CD14-positive monocyte (primary cell): ENCODE results near the gene LIM2. TPM values are rescaled to one million over a fixed set of nuclear protein-coding genes. Genes with fewer than 3 reads are reported as not detected.

Experiments used
- DNase-seq, 3 donors: peaks; one replicate each; pipeline ENCODE4 v3.0.0-alpha.2; 2011 to 2022
- H2AFZ ChIP-seq: 2 replicates; pipeline ENCODE4 v1.6.0; 2012; ENCODE audit warnings: mild to moderate bottlenecking, low read depth, low read length, inconsistent platforms; ENCODE audit not compliant: insufficient read depth, poor library complexity, severe bottlenecking
- H3K27ac ChIP-seq, 2 donors: 1 replicate in 1 of 2; 2 replicates in 1 of 2; pipeline ENCODE4 v1.5.1; 2012 to 2013; ENCODE audit warnings: low read length in 2 of 2, control low read depth in 1 of 2, inconsistent platforms in 1 of 2, low read depth in 1 of 2, mild to moderate bottlenecking in 1 of 2
- H3K27me3 ChIP-seq, 2 donors: one replicate each; pipeline versions ENCODE4 v1.6.0 to v1.6.1; 2011 to 2013; ENCODE audit warnings: low read length in 2 of 2; ENCODE audit not compliant: control insufficient read depth in 2 of 2, insufficient read depth in 2 of 2
- H3K36me3 ChIP-seq, 2 donors: replicated peaks in 1 of 2; 1 replicate in 1 of 2; 2 replicates in 1 of 2; pipeline versions ENCODE4 v1.5.1 to v1.6.1; 2012 to 2013; ENCODE audit warnings: low read length in 2 of 2, control low read depth in 1 of 2, inconsistent platforms in 1 of 2, mild to moderate bottlenecking in 1 of 2; ENCODE audit not compliant: insufficient read depth in 2 of 2, control insufficient read depth in 1 of 2
- H3K4me1 ChIP-seq, 2 donors: 1 replicate in 1 of 2; 2 replicates in 1 of 2; pipeline versions ENCODE4 v1.5.1 to v1.6.1; 2012 to 2013; ENCODE audit warnings: low read length in 2 of 2, control low read depth in 1 of 2, inconsistent platforms in 1 of 2, mild to moderate bottlenecking in 1 of 2, moderate library complexity in 1 of 2; ENCODE audit not compliant: insufficient read depth in 2 of 2, control insufficient read depth in 1 of 2
- H3K4me2 ChIP-seq: replicated peaks from 2 replicates; pipeline ENCODE3; 2012; ENCODE audit warnings: low read length, moderate library complexity, mild to moderate bottlenecking; ENCODE audit not compliant: poor library complexity, severe bottlenecking; ENCODE audit errors: extremely low read depth
- H3K4me3 ChIP-seq, 3 experiments: fragments of 200-600 bp in 1 of 3; sonication (generic) in 1 of 3; replicated peaks in 1 of 3; 1 replicate in 2 of 3; 2 replicates in 1 of 3; pipeline ENCODE4 v1.5.1; 2011 to 2013; ENCODE audit warnings: low read length in 3 of 3, mild to moderate bottlenecking in 3 of 3, control low read depth in 2 of 3, low read depth in 2 of 3, inconsistent platforms in 1 of 3, moderate library complexity in 1 of 3
- H3K79me2 ChIP-seq: 2 replicates; pipeline ENCODE4 v1.6.0; 2012; ENCODE audit warnings: mild to moderate bottlenecking, control low read depth, inconsistent platforms, low read length, moderate library complexity; ENCODE audit not compliant: insufficient read depth
- H3K9ac ChIP-seq: 2 replicates; pipeline ENCODE4 v1.6.0; 2017; ENCODE audit warnings: low read length, mild to moderate bottlenecking; ENCODE audit not compliant: insufficient read depth, poor library complexity, severe bottlenecking
- H3K9me3 ChIP-seq, 2 donors: replicated peaks in 1 of 2; 1 replicate in 1 of 2; 2 replicates in 1 of 2; pipeline versions ENCODE4 v1.5.1 to v1.6.1; 2012 to 2013; ENCODE audit warnings: low read length in 2 of 2, control low read depth in 1 of 2; ENCODE audit not compliant: control insufficient read depth in 1 of 2, insufficient read depth in 1 of 2
- H4K20me1 ChIP-seq: 2 replicates; pipeline ENCODE4 v1.6.0; 2012; ENCODE audit warnings: mild to moderate bottlenecking, low read length, control low read depth, moderate library complexity; ENCODE audit not compliant: insufficient read depth
- H3K27ac Mint-ChIP-seq, 7 donors: one replicate each; pipeline ENCODE4 v1.8.0; 2020; ENCODE audit warnings: mild to moderate bottlenecking in 7 of 7, mixed read lengths in 7 of 7, moderate library complexity in 6 of 7, inconsistent platforms in 2 of 7
- H3K27me3 Mint-ChIP-seq, 3 donors: one replicate each; pipeline ENCODE4 v1.8.0; 2021 to 2022; ENCODE audit warnings: low read depth in 3 of 3, mild to moderate bottlenecking in 3 of 3, mixed read lengths in 3 of 3, moderate library complexity in 3 of 3, inconsistent platforms in 1 of 3
- H3K36me3 Mint-ChIP-seq, 2 donors: one replicate each; pipeline ENCODE4 v1.8.0; 2020; ENCODE audit warnings: mixed read lengths in 2 of 2, inconsistent platforms in 1 of 2, mild to moderate bottlenecking in 1 of 2
- H3K4me1 Mint-ChIP-seq: one replicate; pipeline ENCODE4 v1.8.0; 2020; ENCODE audit warnings: mild to moderate bottlenecking, mixed read lengths
- H3K4me3 Mint-ChIP-seq, 2 donors: one replicate each; pipeline ENCODE4 v1.8.0; 2020; ENCODE audit warnings: mild to moderate bottlenecking in 2 of 2, mixed read lengths in 2 of 2, moderate library complexity in 1 of 2
- H3K9me3 Mint-ChIP-seq, 7 donors: one replicate each; pipeline ENCODE4 v1.8.0; 2020 to 2022; ENCODE audit warnings: mixed read lengths in 7 of 7, mild to moderate bottlenecking in 6 of 7, moderate library complexity in 6 of 7, inconsistent platforms in 2 of 7
- WGBS: methylation state at CpG from one replicate; pipeline ENCODE4 v1.1.5; 2013; ENCODE audit warnings: missing lambda C conversion rate; ENCODE audit not compliant: insufficient coverage; 5-methylcytosine and 5-hydroxymethylcytosine counted together
- intact Hi-C, 2 donors: fragments of 100-400 bp; cut with micrococcal nuclease; formaldehyde crosslinking; loops; one replicate each; pipeline versions ENCODE4 v1.15.0 to v1.15.1; 2023
- polyA plus RNA-seq, 3 donors: library from polyadenylated mRNA; depleted of rRNA in 1 of 3; unstranded in 2 of 3; stranded (reverse) in 1 of 3; fragments of 300-500 nt in 2 of 3; fragments of >200 nt in 1 of 3; fragmentation: Illumina TruSeq in 2 of 3; gene quantifications; 1 replicate in 2 of 3; 2 replicates in 1 of 3; pipeline ENCODE4 v1.2.3, GENCODE V29; 2012 to 2021
- TF ChIP-seq, protein P1 (sequence below): fragments of 200-600 bp; IDR thresholded peaks from one replicate; pipeline ENCODE4 v1.8.0; 2022; ENCODE audit warnings: antibody characterized with exemption, mild to moderate bottlenecking

LIM2 gene
- polyA plus RNA-seq, 3 donors = not detected

DNA sequence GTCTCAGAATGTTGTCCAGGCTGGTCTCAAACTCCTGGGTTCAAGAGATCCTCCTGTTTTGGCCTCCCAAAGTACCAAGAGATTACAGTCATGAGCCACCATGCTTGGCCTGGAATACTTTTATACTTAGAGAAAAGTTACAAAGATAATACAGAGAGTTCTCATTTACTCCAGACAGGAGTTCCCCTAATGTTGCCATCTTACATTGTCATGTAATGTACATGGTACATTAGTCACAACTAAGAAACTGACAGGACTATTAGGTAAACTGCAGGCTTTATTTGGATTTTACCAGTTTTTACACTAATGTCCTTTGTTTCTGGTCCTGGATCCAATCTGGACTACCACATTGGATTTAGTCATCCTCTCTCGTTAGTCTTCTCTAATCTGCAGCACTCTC, 4.9 kb upstream of the LIM2 start:
- intact Hi-C loops = loop anchor here in 1 of 2 donors (10.0 kb wide), 2 partner anchors 112 to 272 kb away; partner anchors contain the start of gene SIGLEC12
- no peak overlapping the region for H3K4me3 ChIP-seq
- H3K9me3 ChIP-seq = no peaks in the 10 kb centered on the region
- peaks cover 0 to 3% (median 0%) of the 10 kb centered on the region in 7 donors for H3K9me3 Mint-ChIP-seq
- DNase-seq = peak; percentile 21 to 71 (median 37)
- TF ChIP-seq, protein P1, sequence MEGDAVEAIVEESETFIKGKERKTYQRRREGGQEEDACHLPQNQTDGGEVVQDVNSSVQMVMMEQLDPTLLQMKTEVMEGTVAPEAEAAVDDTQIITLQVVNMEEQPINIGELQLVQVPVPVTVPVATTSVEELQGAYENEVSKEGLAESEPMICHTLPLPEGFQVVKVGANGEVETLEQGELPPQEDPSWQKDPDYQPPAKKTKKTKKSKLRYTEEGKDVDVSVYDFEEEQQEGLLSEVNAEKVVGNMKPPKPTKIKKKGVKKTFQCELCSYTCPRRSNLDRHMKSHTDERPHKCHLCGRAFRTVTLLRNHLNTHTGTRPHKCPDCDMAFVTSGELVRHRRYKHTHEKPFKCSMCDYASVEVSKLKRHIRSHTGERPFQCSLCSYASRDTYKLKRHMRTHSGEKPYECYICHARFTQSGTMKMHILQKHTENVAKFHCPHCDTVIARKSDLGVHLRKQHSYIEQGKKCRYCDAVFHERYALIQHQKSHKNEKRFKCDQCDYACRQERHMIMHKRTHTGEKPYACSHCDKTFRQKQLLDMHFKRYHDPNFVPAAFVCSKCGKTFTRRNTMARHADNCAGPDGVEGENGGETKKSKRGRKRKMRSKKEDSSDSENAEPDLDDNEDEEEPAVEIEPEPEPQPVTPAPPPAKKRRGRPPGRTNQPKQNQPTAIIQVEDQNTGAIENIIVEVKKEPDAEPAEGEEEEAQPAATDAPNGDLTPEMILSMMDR = no peak
- peaks cover 35 to 40% of the 10 kb centered on the region in 2 donors for H3K4me1 ChIP-seq
- no peaks in the 10 kb centered on the region for H3K36me3 Mint-ChIP-seq
- H3K36me3 ChIP-seq = no peaks in the 10 kb centered on the region
- peaks cover 1 to 4% (median 2%) of the 10 kb centered on the region in 3 donors for H3K27me3 Mint-ChIP-seq
- H3K27me3 ChIP-seq = no peaks in the 10 kb centered on the region
- no CpG with 5 or more reads among the region's 1 CpG for WGBS
- H3K4me2 ChIP-seq = no peak overlapping the region
- no peak overlapping the region for H3K27ac ChIP-seq
- peaks cover 8% of the 10 kb centered on the region for H3K79me2 ChIP-seq
- H4K20me1 ChIP-seq = no peaks in the 10 kb centered on the region
- peaks cover 43% of the 10 kb centered on the region for H3K4me1 Mint-ChIP-seq
- H3K9ac ChIP-seq = no peak overlapping the region
- H3K27ac Mint-ChIP-seq = peak overlapping the region in 5 of 7 donors; percentile 9 to 83 (median 61)
- no peak overlapping the region for H2AFZ ChIP-seq
- H3K4me3 Mint-ChIP-seq = no peak overlapping the region

DNA sequence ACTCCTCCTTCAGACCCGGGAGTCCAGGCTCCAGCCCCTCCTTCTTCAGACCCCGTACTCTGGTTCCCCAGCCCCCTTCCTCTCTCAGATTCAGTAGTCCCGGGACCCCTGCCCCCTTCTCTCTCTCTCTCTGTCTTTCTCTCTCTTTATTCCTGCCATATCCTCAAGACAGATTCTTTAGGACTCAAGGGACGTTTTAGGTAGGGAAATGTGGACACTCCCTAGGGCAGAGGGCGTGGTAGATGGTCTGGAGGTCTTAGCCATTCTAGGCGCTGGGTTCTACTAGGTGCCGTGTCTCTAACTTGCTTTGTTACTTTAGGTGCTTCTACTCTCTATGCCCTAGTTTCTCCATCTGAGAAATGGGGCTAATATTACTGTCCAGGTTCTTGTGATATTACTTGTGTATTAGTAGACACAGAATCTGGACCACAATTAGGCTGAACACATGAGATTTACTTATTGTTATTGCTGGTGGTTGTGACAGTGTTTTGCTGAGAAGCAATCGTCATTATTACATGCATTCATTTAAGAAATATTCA, 3.4 kb upstream of the LIM2 start:
- intact Hi-C loops = loop anchor here in 1 of 2 donors (10.0 kb wide), 2 partner anchors 114 to 274 kb away; partner anchors contain the start of gene SIGLEC12
- Mint-ChIP-seq H3K36me3 (no peaks in the 10 kb centered on the region), H3K27ac (peak overlapping the region in 6 of 7 donors; percentile 35 to 93 (median 88)), H3K4me3 (peak overlapping the region; percentile 73 to 80), H3K27me3 (peaks cover 1 to 4% (median 3%) of the 10 kb centered on the region in 3 donors), H3K4me1 (peaks cover 42% of the 10 kb centered on the region), H3K9me3 (peaks cover 0 to 3% (median 0%) of the 10 kb centered on the region in 7 donors)
- TF ChIP-seq, protein P1 = no peak
- Histone ChIP-seq H4K20me1 (no peaks in the 10 kb centered on the region), H2AFZ (peak overlapping the region; percentile 85), H3K4me2 (peak overlapping the region; percentile 71), H3K9me3 (no peaks in the 10 kb centered on the region), H3K27ac (peak overlapping the region; percentile 49 to 74), H3K9ac (peak overlapping the region; percentile 61), H3K4me1 (peaks cover 35 to 37% of the 10 kb centered on the region in 2 donors), H3K27me3 (no peaks in the 10 kb centered on the region), H3K79me2 (no peaks in the 10 kb centered on the region), H3K36me3 (no peaks in the 10 kb centered on the region), H3K4me3 (peak overlapping the region in 2 of 3 experiments; percentile 30 to 69)
- DNase-seq = no peak
- 13% methylated on average over 3 of the region's 8 CpGs for WGBS
